Astrocyte (in vitro differentiated cells and primary cell): ENCODE data around the gene OSBPL3. TPM values are rescaled to one million over a fixed set of nuclear protein-coding genes. Genes with fewer than 3 reads are reported as not detected.

Source experiments
- DNase-seq: peaks from one replicate; pipeline ENCODE4 v3.0.0-alpha.2; 2010; ENCODE audit warnings: low read depth
- FAIRE-seq: peaks from 2 replicates; lab custom pipeline; 2011; peaks lifted over from hg19 to GRCh38; lab: Jason Lieb, UNC
- H2AFZ ChIP-seq: 2 replicates; pipeline ENCODE4 v1.6.0; 2012; ENCODE audit warnings: low read depth, low read length, inconsistent platforms
- H3K27ac ChIP-seq: 2 replicates; pipeline ENCODE4 v1.5.1; 2011; ENCODE audit warnings: low read depth, low read length, inconsistent platforms
- H3K27me3 ChIP-seq: 2 replicates; pipeline ENCODE4 v1.6.0; 2011; ENCODE audit warnings: low read length, inconsistent platforms; ENCODE audit not compliant: insufficient read depth
- H3K36me3 ChIP-seq: 2 replicates; pipeline ENCODE4 v1.5.1; 2011; ENCODE audit warnings: low read length, inconsistent platforms; ENCODE audit not compliant: insufficient read depth
- H3K4me1 ChIP-seq: 2 replicates; pipeline ENCODE4 v1.5.1; 2011; ENCODE audit warnings: low read length, inconsistent platforms; ENCODE audit not compliant: insufficient read depth
- H3K4me2 ChIP-seq: 2 replicates; pipeline ENCODE4 v1.6.0; 2012; ENCODE audit warnings: low read length, inconsistent platforms
- H3K4me3 ChIP-seq: 2 replicates; pipeline ENCODE4 v1.5.1; 2011; ENCODE audit warnings: low read depth, mild to moderate bottlenecking, low read length, inconsistent platforms; ENCODE audit not compliant: insufficient read depth
- H3K79me2 ChIP-seq: 2 replicates; pipeline ENCODE4 v1.6.0; 2012; ENCODE audit warnings: mild to moderate bottlenecking, low read length, inconsistent platforms; ENCODE audit not compliant: insufficient read depth
- H3K9ac ChIP-seq: 2 replicates; pipeline ENCODE4 v1.6.0; 2012; ENCODE audit warnings: mild to moderate bottlenecking, low read length, inconsistent platforms
- H3K9me3 ChIP-seq: 2 replicates; pipeline ENCODE4 v1.5.1; 2012; ENCODE audit warnings: low read depth, mild to moderate bottlenecking, low read length, inconsistent platforms; ENCODE audit not compliant: insufficient read depth
- H4K20me1 ChIP-seq: 2 replicates; pipeline ENCODE4 v1.6.0; 2012; ENCODE audit warnings: low read length, inconsistent platforms; ENCODE audit not compliant: insufficient read depth
- H3K27ac Mint-ChIP-seq: one replicate; pipeline ENCODE4 v1.8.0; 2021; ENCODE audit warnings: mild to moderate bottlenecking, mixed read lengths; ENCODE audit not compliant: unreplicated experiment
- H3K27me3 Mint-ChIP-seq: one replicate; pipeline ENCODE4 v1.8.0; 2021; ENCODE audit warnings: low read depth, mixed read lengths; ENCODE audit not compliant: unreplicated experiment
- H3K36me3 Mint-ChIP-seq: one replicate; pipeline ENCODE4 v1.8.0; 2021; ENCODE audit warnings: low read depth, mixed read lengths; ENCODE audit not compliant: unreplicated experiment
- H3K4me1 Mint-ChIP-seq: one replicate; pipeline ENCODE4 v1.8.0; 2021; ENCODE audit warnings: low read depth, mixed read lengths; ENCODE audit not compliant: unreplicated experiment
- H3K4me3 Mint-ChIP-seq: one replicate; pipeline ENCODE4 v1.8.0; 2021; ENCODE audit warnings: mild to moderate bottlenecking, moderate library complexity, mixed read lengths; ENCODE audit not compliant: unreplicated experiment
- H3K9me3 Mint-ChIP-seq: one replicate; pipeline ENCODE4 v1.8.0; 2021; ENCODE audit warnings: mild to moderate bottlenecking, mixed read lengths; ENCODE audit not compliant: unreplicated experiment
- EZH2 ChIP-seq: IDR thresholded peaks from 2 replicates; pipeline ENCODE4 v1.6.1; 2012; ENCODE audit warnings: mild to moderate bottlenecking, low read length, inconsistent platforms; ENCODE audit not compliant: insufficient read depth
- total RNA-seq: library from RNA; stranded (reverse); gene quantifications from 2 replicates; pipeline ENCODE4 v1.2.1, GENCODE V29; 2021
- TF ChIP-seq, protein P1 (sequence below): IDR thresholded peaks from 2 replicates; pipeline ENCODE4 v1.5.1; 2011; ENCODE audit warnings: low read depth, mild to moderate bottlenecking, inconsistent platforms, low read length, moderate library complexity; ENCODE audit not compliant: insufficient read depth

OSBPL3 gene
- total RNA-seq, 1 donor from 2014 or later = 62.9 TPM

DNA sequence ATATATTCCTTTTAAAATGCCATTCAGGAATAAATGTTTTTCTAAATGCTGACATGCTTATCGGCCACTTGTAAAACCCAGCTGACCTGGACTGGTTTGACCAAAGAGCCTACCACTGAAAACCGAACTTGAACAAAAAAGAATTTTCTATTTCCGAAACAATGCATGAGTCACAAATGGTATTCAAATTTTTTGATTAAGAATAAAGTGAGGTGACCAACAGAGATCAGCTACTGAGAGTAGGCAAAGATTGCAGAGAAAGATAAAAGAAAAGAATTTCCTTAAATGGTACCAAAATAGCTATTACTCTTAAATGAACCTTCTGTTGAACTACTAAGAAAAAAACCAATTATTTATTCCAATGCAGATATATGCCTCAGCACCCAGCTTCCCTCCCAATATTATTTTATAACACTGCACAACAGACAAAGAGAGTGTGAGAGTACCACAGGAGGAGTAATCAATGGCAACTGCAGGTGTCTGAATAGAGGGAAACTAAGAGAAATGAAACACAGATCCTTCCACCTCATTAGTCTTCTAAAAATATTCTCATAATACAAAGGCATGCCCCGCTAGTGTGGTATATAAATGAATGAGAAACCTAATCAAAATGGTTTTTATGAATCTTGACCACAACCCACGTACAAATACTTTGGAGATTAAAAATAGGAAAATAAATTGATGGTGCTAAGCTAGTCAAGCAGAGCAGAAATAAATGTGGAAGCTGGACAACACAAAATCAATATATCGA, 20.1 kb downstream of the OSBPL3 start:
- Histone ChIP-seq H3K4me3 (no peak overlapping the region), H3K4me2 (peak overlapping the region; percentile 17), H3K27me3 (no peaks in the 10 kb centered on the region), H2AFZ (no peak overlapping the region), H3K4me1 (peaks cover 16% of the 10 kb centered on the region), H3K9ac (no peak overlapping the region), H3K9me3 (no peaks in the 10 kb centered on the region), H4K20me1 (peaks cover 35% of the 10 kb centered on the region), H3K36me3 (no peaks in the 10 kb centered on the region), H3K27ac (no peak overlapping the region), H3K79me2 (peaks cover 96% of the 10 kb centered on the region)
- TF ChIP-seq, protein P1, sequence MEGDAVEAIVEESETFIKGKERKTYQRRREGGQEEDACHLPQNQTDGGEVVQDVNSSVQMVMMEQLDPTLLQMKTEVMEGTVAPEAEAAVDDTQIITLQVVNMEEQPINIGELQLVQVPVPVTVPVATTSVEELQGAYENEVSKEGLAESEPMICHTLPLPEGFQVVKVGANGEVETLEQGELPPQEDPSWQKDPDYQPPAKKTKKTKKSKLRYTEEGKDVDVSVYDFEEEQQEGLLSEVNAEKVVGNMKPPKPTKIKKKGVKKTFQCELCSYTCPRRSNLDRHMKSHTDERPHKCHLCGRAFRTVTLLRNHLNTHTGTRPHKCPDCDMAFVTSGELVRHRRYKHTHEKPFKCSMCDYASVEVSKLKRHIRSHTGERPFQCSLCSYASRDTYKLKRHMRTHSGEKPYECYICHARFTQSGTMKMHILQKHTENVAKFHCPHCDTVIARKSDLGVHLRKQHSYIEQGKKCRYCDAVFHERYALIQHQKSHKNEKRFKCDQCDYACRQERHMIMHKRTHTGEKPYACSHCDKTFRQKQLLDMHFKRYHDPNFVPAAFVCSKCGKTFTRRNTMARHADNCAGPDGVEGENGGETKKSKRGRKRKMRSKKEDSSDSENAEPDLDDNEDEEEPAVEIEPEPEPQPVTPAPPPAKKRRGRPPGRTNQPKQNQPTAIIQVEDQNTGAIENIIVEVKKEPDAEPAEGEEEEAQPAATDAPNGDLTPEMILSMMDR = no peak
- no peak for TF ChIP-seq EZH2
- peaks cover 3% of the 10 kb centered on the region for H3K36me3 Mint-ChIP-seq
- peaks cover 37% of the 10 kb centered on the region for H3K4me1 Mint-ChIP-seq
- H3K4me3 Mint-ChIP-seq = no peak overlapping the region
- no peak overlapping the region for H3K27ac Mint-ChIP-seq
- DNase-seq (peak; percentile 78), FAIRE-seq (peak; percentile 29)
- H3K27me3 Mint-ChIP-seq = no peaks in the 10 kb centered on the region
- peaks cover 2% of the 10 kb centered on the region for H3K9me3 Mint-ChIP-seq

DNA sequence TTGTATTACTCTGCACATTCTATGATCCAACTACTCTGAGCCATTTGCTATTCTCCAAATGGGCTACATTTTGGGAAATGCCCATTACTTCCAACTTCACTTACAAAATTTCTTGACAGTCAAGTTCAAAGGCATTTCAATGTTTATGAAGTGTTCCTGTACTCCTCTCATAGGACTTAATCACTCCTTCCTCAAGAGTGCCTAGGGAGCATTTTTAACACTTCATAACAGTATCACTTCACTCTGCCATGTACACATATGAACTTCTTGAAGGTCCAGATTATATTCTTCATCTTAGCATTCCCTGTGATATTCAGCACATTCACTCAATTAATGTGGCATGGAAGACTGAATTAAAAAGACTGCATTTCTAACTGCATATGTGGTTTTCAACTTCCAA, 21.6 kb downstream of the OSBPL3 start:
- H3K9me3 ChIP-seq = no peaks in the 10 kb centered on the region

More for the DNA sequence above, 21.6 kb downstream of the OSBPL3 start:
- no peaks in the 10 kb centered on the region for H3K36me3 ChIP-seq
- peaks cover 10% of the 10 kb centered on the region for H3K4me1 ChIP-seq
- H3K27me3 ChIP-seq = no peaks in the 10 kb centered on the region
- Mint-ChIP-seq H3K36me3 (peaks cover 3% of the 10 kb centered on the region), H3K4me3 (no peak overlapping the region), H3K4me1 (peaks cover 24% of the 10 kb centered on the region), H3K27ac (no peak overlapping the region), H3K27me3 (no peaks in the 10 kb centered on the region), H3K9me3 (peaks cover 5% of the 10 kb centered on the region)
- H3K79me2 ChIP-seq = peaks cover 96% of the 10 kb centered on the region
- peaks cover 44% of the 10 kb centered on the region for H4K20me1 ChIP-seq
- H3K4me3 ChIP-seq = no peak overlapping the region
- no peak overlapping the region for H2AFZ ChIP-seq
- no peak overlapping the region for H3K4me2 ChIP-seq
- H3K27ac ChIP-seq = no peak overlapping the region
- DNase-seq = no peak
- FAIRE-seq = peak; percentile 9
- TF ChIP-seq, protein P1 = no peak
- no peak for TF ChIP-seq EZH2
- H3K9ac ChIP-seq = no peak overlapping the region
